HG03565 (cell line): Measurements from ENCODE around the gene MARK1.

Source experiments
- ATAC-seq: cut with Tn5 transposase; IDR thresholded peaks from one replicate; pipeline ENCODE4 v1.9.1; 2021; ENCODE audit warnings: mild to moderate bottlenecking, moderate library complexity; ENCODE audit not compliant: unreplicated experiment

The MARK1 gene

DNA sequence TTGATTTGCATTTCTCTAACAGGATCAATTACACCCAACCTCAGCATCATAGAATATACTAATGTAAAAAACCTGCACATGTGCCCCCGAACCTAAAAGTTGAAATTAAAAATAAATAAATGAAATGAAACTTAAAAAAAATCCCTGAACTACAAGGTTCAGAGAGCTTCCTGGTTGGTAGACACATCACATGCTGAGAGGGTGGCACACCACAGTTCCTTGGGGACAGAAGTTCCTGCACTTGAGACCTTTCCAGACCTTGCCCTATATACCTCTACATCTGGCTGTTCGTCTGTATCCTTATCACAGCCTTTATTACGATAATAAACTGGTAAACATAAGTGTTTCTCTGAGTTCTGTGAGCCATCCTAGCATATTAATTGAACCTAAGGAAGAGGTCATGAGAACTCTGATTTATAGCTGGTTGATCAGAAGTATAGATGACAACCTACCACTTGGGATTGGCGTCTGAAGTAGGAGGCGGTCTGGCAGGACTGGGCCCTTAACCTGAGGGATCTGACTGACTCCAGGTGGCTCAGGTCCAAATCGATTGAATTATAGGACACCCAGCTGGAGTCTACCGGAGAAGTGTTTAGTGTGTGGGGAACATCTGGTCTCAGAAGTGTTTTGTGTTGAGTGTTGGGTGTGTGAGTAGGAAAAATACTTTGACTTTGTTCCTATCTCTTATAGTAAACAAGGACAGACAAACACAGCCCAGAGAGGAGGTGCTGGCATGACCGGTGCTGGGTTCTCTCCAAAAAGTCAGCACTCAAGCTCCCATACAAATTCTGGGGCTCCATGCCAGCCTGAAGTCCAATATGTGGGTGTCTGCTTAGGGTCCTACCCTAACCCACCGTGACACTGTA lies 181.2 kb downstream of the MARK1 start:
- no peak for ATAC-seq

- no peak for ATAC-seq
These were observed 182.4 kb downstream of the MARK1 start for GRCh38 chr1:220710333-220710732.

DNA sequence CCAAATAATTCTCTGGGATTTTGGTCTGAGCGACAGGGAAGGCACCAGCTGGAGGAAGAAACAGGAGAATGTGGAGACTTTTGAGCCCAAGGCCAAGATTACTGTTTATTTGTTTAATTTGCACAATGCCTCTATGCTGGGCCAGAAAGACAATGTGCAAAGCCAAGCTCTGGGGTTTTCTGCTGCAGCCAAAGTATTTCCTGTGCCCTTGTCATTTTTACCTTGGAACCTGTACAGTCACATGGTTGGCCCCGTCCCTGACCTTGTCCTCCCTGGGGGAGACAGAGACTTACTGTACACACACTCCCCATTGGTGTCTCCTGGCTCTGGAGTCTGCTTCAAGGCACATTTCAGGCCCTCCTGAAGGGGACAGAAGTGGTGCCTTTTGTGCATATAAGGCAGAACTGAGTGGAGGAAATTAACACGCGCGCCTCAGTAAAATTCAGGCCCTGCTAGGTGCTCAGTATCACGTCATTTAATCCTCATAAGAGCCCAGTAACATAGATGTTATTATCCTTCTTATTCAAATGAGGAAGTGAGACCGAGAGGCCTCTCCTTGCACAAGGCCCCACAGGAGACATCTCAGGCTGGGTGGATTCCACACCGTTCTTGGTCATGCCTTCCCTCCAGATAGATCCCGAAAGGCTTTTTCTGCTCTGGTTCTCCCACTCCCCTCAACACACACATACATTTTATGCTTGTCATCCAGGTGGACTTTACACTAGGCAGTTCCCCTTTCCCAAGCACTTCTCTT lies 183.3 kb downstream of the MARK1 start:
- peak; percentile 88 for ATAC-seq
